ENCODE results near the gene TPK1. TPM values are rescaled to one million over a fixed set of nuclear protein-coding genes. Genes with fewer than 3 reads are reported as not detected.

Gene TPK1
- total and polyA plus RNA-seq, 2 donors (not counting 1 experiment from before 2014, with no cell fraction given), result 2.4 to 4.1 TPM

GRCh38 chr7:144484445-144484844 is 351.4 kb downstream of the TPK1 start:
- no peaks in the 10 kb centered on the region for H3K79me2 ChIP-seq (ENCODE audit: control insufficient read depth, insufficient read depth, low read length)
- no peak overlapping the region for H3K9ac ChIP-seq (ENCODE audit: insufficient read depth, low read length)
- no peaks in the 10 kb centered on the region for H3K9me3 ChIP-seq (ENCODE audit: control insufficient read depth, insufficient read depth, low read depth, low read length)
- H3K4me3 ChIP-seq (replicated peaks in 1 of 4; ENCODE audit: control extremely low read depth in 1 of 4, insufficient read depth in 1 of 4, low read depth in 3 of 4, low read length in 4 of 4), result no peak overlapping the region
- H2AFZ ChIP-seq (ENCODE audit: low read length), result no peak overlapping the region
- TF ChIP-seq EZH2 (IDR thresholded peaks at IDR 0.05; ENCODE audit: low read length, missing control alignments) (no peak), CTCF (conservative IDR thresholded peaks at IDR 0.05 in 1 of 2, IDR thresholded peaks at IDR 0.05 in 1 of 2; ENCODE audit: low read depth in 1 of 2, low read length in 2 of 2) (no peak)
- H3K36me3 ChIP-seq (ENCODE audit: control insufficient read depth, insufficient read depth, low read length), result no peaks in the 10 kb centered on the region
- H3K4me2 ChIP-seq (ENCODE audit: extremely low read depth, insufficient read depth, low read length), result no peak overlapping the region
- no peak overlapping the region for H3K27ac ChIP-seq (ENCODE audit: insufficient read depth, low read length)
- H4K20me1 ChIP-seq (ENCODE audit: control insufficient read depth, extremely low read depth, insufficient read depth, low read length), result no peaks in the 10 kb centered on the region
- H3K4me1 ChIP-seq (ENCODE audit: control insufficient read depth, extremely low read depth, insufficient read depth, low read length), result no peaks in the 10 kb centered on the region
- no peaks in the 10 kb centered on the region for H3K27me3 ChIP-seq (ENCODE audit: control insufficient read depth, insufficient read depth, low read length)
- DNase-seq (ENCODE audit: low read depth in 2 of 2), result no peak

DNA sequence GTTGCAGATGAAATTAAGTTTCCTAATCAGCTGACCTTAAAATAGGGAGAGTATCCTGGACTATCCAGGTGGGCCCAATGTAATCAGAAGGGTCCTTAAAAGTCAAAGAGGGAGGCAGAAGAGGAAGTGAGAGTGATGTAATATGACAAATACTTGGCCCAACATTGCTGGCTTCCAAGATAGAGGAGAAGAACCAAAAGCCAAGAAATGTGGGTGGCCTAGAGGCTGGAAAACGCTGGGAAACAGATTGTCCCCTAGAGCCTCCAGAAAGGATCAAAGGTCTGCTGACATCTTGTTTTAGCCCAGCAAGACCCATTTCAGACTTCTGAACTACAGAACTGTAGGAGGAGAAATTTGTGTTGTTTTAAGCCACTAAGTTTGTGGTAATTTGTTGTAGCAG is 352.7 kb downstream of the TPK1 start:
- Histone ChIP-seq H3K4me3 (replicated peaks in 1 of 4; ENCODE audit: control extremely low read depth in 1 of 4, insufficient read depth in 1 of 4, low read depth in 3 of 4, low read length in 4 of 4) (no peak overlapping the region), H3K4me2 (ENCODE audit: extremely low read depth, insufficient read depth, low read length) (no peak overlapping the region), H3K4me1 (ENCODE audit: control insufficient read depth, extremely low read depth, insufficient read depth, low read length) (no peaks in the 10 kb centered on the region), H3K9ac (ENCODE audit: insufficient read depth, low read length) (no peak overlapping the region), H3K36me3 (ENCODE audit: control insufficient read depth, insufficient read depth, low read length) (no peaks in the 10 kb centered on the region), H3K27ac (ENCODE audit: insufficient read depth, low read length) (no peak overlapping the region), H4K20me1 (ENCODE audit: control insufficient read depth, extremely low read depth, insufficient read depth, low read length) (no peaks in the 10 kb centered on the region), H3K27me3 (ENCODE audit: control insufficient read depth, insufficient read depth, low read length) (no peaks in the 10 kb centered on the region), H3K79me2 (ENCODE audit: control insufficient read depth, insufficient read depth, low read length) (no peaks in the 10 kb centered on the region), H3K9me3 (ENCODE audit: control insufficient read depth, insufficient read depth, low read depth, low read length) (no peaks in the 10 kb centered on the region), H2AFZ (ENCODE audit: low read length) (no peak overlapping the region)
- no peak for DNase-seq (ENCODE audit: low read depth in 2 of 2)
- TF ChIP-seq EZH2 (IDR thresholded peaks at IDR 0.05; ENCODE audit: low read length, missing control alignments) (no peak), CTCF (conservative IDR thresholded peaks at IDR 0.05 in 1 of 2, IDR thresholded peaks at IDR 0.05 in 1 of 2; ENCODE audit: low read depth in 1 of 2, low read length in 2 of 2) (no peak)

- no peak overlapping the region for H3K4me2 ChIP-seq (ENCODE audit: extremely low read depth, insufficient read depth, low read length)
- H3K27ac ChIP-seq (ENCODE audit: insufficient read depth, low read length), result no peak overlapping the region
- no peak for TF ChIP-seq EZH2 (IDR thresholded peaks at IDR 0.05; ENCODE audit: low read length, missing control alignments)
- TF ChIP-seq CTCF (conservative IDR thresholded peaks at IDR 0.05 in 1 of 2, IDR thresholded peaks at IDR 0.05 in 1 of 2; ENCODE audit: low read depth in 1 of 2, low read length in 2 of 2), result no peak
- no peak overlapping the region for H3K9ac ChIP-seq (ENCODE audit: insufficient read depth, low read length)
- H3K36me3 ChIP-seq (ENCODE audit: control insufficient read depth, insufficient read depth, low read length), result no peaks in the 10 kb centered on the region
- no peaks in the 10 kb centered on the region for H3K4me1 ChIP-seq (ENCODE audit: control insufficient read depth, extremely low read depth, insufficient read depth, low read length)
- no peaks in the 10 kb centered on the region for H3K79me2 ChIP-seq (ENCODE audit: control insufficient read depth, insufficient read depth, low read length)
- H4K20me1 ChIP-seq (ENCODE audit: control insufficient read depth, extremely low read depth, insufficient read depth, low read length), result no peaks in the 10 kb centered on the region
- H3K9me3 ChIP-seq (ENCODE audit: control insufficient read depth, insufficient read depth, low read depth, low read length), result no peaks in the 10 kb centered on the region
- no peaks in the 10 kb centered on the region for H3K27me3 ChIP-seq (ENCODE audit: control insufficient read depth, insufficient read depth, low read length)
- no peak overlapping the region for H3K4me3 ChIP-seq (replicated peaks in 1 of 4; ENCODE audit: control extremely low read depth in 1 of 4, insufficient read depth in 1 of 4, low read depth in 3 of 4, low read length in 4 of 4)
- DNase-seq (ENCODE audit: low read depth in 2 of 2), result no peak
- no peak overlapping the region for H2AFZ ChIP-seq (ENCODE audit: low read length)
Observed at GRCh38 chr7:144481833-144482232, 354.0 kb downstream of the TPK1 start.
